GM21529 (cell line): ENCODE measurements around the gene TOMM40L.

ENCODE experiments used
- ATAC-seq: cut with Tn5 transposase; IDR thresholded peaks from one replicate; pipeline ENCODE4 v1.9.1; 2021; ENCODE audit not compliant: unreplicated experiment

TOMM40L gene

DNA sequence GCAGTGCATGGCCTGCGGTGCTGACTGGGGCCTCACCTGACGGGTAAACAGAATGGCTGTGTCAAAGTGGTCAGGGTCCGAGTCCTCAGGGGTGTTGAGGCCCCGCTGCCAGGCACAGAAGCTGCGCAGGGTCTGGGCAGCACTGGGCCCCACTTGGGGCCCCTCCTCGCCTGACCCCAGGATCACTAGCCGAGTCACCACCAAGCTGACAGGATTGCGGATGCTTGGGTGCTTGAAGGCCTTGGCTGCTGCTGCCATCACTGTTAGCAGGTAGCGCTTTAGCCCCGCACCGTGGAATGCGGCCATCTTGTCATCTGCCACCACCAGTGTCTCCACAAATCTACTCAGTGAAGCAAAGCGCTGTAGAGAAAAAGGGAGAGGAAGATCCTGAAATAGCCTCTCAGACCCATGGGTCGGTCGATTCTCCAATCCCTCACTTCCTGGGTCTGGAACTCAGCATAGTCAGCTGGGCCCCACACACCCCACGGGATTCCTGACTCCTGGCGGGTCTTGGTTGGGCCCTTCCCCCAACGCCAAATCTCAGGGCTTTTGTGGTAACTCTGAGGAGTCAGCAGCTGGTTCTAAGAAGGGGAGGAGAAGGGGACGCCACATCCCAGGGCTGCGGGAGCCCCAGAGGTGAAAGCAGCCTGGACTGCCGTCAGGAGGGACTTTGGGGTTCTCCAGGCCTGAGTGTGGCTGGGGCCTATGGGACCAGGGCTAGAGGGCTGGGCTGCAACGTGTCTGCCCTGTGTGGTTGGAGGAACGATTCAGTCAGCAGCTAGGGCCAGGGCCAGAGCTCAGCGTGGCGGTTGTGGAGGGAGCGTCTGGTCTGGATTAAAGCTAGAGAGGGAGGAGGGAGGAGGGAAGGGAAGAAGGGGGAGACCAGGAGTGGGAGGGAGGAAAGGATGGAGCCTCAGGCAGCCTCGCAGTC lies 29.1 kb upstream of the TOMM40L start:
- ATAC-seq, result no peak

DNA sequence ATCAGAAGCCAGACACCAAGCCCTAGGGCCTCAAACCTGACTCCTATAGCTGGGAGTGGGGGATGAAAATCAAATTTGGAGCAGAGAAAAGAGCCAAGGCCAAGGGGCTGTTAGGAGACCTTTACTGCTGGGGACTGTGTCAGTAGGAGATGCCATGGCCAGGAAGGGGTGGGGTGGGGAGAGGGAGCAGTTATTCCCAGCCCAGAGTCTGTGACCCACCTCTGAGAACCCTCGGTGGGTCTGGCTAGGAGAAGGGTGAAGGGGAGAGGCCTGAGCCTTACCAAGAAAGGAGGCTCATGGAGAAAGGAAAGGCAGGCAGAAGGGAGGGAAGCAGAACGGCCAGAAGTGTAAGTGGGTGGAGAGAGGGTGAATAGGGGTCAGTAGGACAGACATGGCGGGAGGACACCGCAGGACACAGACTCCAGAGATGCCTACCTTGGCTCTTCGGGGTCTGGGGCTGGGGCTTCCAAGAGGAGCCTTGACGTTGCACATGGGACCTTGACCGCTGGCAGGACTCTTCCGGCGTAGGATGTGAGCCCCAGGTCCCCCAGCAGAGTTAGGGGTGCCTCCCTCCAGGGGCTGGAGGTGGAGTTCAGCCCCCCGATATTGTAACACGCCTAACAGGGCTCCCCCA lies 28.2 kb upstream of the TOMM40L start:
- ATAC-seq, result no peak

DNA sequence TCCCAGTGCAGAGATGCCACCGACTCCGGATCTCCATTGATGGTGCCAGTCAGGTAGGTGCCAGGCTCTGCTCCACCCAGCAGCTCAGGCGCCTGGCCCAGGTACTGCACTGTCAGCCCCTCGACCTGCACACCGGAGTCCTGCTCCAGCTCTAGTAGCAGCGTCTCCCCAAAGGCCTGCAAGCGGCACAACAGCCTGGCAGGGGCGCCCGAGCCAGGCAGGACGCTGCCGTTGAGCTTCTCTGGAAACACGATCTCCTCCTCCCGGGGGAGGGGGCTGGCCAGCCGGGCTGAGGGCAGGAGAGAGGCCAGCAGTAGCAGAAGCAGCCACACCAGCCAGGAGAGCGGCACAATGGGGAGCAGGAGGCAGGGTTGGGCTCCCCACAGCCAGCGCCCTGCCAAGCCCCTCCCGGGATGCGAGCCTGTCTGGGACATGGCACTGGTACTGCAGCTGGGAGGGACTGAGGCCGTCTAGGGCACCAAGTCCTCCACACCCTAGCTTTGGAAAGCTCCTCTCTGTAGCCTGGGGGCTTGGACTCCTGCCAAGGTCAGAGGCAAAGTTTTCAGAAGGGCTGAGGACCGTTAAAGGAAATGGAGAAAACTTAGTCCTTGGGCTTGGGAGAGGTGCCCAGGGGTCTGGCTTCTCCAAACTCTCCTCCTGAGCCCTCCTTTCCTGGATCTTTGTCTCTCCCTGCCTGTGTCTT lies 27.5 kb upstream of the TOMM40L start:
- ATAC-seq, result no peak

DNA sequence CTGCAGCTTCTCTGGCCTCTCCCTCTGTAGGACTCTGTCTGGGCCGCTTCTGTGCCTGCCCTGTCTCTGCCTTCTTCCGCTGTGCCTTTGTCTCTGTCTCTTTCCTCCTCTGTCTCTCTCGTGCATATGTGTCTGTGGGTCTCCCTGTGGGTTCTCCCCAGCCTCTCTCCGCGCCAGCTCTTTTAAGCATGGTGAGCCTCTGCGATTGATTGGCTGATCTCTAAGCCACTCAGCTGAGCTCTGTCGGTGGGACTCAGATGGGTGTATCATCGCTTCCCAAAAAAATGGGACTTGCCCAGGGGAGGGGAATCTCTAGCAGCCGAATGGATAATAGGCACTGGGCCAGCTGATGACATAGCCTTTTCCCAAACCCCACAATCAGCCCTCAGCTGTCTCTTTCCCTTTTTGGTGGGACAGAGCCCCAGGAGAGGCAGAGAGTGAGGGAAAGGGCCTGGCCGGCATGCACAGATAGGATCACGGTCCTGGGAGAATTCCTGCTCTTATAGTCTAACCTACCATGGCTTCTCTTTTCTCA lies 26.9 kb upstream of the TOMM40L start, which contains the start of gene ADAMTS4:
Gene ADAMTS4, minus strand, starts transcription at position 158 of the 535 bp plus-strand sequence. CDS start 427 bp downstream, outside the sequence.
- ATAC-seq, result no peak

DNA sequence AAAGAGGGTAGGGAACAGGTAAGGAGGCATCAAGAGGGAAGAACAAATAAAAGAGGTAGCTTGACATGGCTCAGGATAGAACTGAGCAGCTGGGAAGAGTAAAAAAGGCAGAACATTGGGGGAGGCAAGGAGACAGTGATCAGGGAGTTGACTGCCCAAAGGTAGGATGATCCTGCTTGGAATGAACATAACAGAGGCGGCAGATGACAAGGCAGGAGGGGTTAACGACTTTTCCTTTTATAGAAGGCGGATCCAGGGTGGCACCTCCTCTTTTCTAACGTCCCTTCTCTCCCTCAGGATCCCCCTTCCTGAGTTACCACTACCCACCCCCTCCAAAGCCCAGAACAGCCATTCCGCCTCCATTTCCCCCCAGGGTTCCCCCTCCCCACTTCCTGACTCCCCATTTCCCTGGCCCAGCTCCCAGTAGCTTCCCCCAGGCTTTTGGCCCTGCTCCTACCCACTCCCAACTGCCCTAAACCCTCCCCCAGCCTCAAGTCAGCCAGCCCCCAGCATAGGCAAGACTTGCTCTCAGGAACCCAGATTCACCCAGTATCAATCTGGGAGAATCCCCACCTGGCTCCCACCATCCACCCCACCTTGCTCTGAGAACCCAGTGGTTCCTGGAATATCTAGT lies 26.2 kb upstream of the TOMM40L start:
- ATAC-seq, result no peak

DNA sequence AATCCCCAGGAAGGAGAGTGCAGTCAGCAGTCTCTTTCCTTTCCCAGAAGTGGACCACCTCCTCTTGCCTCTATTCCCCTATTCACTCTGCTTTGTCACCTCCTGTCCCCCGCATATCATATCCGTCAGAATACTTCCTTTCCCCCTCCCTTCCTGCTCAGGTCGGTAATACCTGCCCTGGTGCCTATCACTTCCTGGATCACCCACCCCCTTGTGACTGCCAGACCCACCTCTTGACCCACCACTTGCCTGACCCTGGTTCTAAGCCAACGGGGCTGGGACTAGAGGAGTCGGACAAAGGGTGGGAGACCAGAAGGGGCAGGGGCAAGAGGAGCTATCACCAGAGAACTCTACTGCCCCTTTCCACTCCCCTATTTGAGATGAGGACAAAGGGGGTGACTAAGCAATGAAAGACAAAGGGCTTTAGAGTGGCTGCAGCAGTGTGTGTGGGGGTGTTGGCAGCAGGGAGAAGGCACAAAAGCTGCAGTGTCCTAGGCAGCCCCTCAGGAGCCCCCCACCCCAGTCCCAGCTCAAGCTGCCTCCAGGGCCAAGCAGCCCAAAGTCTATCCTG lies 25.4 kb upstream of the TOMM40L start:
- no peak for ATAC-seq

DNA sequence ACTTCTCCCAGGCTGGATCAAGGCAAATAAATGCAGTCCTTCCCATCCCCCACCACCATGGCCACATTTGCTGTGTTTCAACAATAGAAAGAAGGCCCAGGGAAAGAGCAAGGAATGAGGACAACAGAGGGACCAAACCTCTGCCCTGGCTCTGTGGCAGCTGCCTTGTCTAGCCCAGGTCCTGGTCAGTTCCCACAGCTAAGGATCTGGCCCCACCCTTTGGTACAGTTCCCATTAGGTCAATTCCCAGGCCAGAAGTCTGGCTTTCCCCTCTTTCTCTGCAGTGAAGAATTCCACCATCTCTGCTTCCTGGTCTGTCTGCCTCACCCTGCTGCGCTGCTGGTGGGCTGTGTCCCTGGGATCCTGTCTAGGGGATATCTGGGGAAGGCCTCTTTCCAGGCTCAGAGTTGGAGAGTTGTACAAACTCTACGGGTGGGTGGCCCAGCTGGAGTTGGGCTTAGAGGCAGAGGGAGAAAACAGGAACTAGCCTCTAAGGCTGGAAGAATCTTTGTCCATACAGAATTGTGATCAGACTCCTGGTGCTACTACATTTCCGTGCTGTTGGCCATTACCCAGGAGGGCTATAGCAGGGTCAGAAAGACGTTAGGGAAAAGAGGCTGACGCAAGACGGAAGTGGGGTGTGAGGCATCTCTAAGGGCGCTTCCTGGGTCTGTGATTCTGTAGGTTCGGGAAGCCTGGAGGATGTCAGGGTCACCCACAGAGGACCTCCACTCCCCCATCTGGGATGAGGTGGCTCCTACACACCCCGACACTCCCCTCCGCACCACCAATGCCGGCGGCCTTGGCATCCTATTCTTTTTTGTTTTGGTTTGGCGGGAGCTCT lies 24.6 kb upstream of the TOMM40L start:
- no peak for ATAC-seq

DNA sequence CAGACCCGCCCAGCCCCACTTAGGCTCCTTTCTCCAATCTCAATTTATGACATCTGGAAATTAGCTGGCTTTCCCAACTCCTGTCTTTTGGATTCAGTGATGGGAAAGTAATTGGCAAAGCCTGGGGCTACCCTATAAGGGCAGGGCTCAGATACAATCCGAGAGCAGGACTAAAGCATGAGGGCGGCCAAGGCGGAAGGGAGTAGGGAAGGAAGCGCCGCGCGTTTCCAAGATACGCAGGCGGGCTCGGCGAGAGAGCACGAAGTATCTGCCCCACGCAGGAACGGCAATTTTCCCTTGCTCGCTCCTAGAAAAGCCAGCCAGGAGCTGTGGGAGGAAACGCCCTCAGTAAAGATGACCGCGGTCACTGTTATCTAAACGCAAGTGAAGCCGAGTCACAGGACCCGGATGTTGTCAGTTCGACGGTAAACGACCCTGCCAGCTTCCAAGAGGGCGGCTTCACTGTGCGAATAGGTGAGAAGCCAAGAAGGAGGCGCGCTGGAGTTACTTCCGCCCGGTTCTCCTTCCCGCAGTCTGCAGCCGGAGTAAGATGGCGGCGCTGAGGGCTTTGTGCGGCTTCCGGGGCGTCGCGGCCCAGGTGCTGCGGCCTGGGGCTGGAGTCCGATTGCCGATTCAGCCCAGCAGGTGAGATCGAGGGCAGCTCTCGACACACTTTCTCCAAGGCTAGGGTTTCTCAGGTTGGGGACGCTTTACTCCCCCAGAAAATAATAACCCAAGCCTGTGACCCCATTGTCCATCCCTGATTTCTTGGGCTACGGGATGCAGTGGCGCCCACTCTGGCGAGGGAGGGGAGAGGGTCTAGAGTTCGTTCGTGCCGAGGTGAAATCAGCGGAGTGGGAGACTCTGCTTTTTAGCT lies 23.8 kb upstream of the TOMM40L start, which contains the start of gene NDUFS2:
Gene NDUFS2, plus strand, starts transcription at position 532 of the 877 bp plus-strand sequence. Its CDS starts 19 bp downstream, at position 551.
- ATAC-seq, result peak; percentile 97

DNA sequence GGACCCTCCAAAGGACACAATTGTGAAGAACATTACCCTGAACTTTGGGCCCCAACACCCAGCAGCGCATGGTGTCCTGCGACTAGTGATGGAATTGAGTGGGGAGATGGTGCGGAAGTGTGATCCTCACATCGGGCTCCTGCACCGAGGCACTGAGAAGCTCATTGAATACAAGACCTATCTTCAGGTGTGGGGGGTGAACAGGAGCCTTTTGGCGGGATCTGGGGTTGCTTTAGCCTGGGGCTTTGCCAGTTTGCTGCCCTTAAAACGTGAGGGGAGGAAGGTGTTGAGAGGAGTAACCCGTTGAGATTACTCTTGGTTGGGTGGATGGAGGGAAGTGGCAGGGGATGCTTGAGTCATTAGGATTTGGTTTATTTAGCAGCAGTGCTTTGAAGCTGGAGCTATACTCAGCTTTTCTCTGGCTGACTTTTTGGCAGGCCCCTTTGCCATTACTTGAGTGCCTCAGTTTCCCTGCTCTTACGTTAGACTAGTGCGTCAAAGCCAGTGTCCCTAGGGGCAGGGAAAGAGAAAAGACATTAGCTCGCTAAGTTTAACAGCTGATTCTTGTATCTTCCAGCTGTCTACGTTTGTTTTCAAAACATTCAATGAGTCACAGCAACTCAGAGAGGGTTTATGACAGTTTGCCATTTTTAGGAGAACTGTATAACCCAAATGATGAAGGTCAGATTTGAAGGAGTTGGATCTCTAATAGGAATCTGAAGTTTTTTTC lies 19.3 kb upstream of the TOMM40L start:
- ATAC-seq, result no peak

DNA sequence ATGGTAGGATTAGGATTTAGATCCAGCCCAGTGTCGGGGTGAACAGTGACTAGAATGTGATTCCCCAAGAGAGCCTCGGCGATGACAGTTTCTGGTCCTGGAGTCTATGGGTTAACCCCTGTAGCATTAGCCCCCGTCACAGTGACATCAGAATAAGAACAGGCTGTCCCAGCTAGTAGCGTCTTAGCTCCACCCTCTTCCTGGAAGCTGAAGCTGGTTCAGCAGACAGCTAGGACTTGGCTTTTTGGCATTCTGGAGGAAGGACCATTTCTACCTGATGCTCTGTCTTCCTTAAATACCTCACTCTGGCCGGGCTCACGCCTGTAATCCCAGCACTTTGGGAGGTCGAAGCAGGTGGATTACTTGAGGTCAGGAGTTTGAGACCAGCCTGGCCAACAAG lies 18.7 kb upstream of the TOMM40L start:
- no peak for ATAC-seq

DNA sequence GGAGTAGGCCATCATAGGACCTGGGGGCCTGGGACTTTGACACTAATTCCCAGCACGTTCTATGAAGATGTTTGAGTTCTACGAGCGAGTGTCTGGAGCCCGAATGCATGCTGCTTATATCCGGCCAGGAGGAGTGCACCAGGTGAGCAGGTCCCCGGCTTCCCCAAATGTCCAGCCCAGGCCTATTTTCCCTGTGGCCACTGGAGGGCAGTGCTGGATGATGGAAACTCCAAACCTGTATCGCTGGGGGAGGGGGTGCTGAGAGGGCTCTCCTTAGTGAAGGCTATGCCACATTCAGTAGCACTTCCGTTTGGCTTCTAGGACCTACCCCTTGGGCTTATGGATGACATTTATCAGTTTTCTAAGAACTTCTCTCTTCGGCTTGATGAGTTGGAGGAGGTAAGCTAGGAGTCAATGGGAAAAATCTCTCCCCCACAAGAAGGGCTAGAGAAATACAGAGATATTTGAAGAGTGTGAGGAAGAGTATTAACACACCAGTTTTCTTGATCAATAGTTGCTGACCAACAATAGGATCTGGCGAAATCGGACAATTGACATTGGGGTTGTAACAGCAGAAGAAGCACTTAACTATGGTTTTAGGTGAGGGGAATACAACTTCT lies 16.0 kb upstream of the TOMM40L start:
- no peak for ATAC-seq

DNA sequence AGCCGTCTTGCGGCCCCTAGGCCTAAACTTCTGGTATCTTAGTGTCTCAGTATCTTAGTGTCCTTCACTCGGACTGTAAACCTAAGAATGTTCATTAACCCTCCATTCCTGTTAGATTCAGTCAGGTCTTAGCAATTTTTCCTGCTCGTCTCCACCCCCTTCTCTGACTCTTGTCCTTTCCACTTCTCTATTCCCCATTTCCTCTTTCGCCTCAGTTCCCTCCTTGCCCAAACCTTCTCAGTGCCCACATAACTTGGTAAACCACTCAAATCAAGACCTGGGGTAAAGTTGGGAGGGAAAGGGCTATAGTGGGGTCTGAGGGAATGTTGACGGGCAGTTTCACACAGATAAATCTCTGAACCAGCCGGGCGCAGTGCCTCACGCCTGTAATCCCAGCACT lies 11.5 kb upstream of the TOMM40L start:
- no peak for ATAC-seq

DNA sequence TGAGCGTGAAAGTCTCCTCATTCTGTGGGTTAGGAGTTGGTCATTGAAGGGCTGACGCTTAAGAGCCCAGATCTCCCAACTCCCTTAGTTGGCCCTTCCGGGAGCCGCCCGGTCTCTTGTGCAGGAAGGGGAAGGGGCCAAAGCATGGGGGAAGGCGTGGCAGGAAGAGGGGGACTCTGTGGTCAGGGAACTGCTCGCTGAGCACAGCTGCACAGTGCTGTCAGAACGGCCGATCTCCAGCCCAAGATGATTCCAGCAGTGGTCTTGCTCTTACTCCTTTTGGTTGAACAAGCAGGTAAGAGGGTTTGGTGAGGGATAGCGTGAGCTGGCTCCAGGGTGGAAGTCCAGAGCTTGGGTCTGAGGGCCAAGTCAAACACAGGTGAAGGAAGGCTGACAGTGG lies 10.8 kb upstream of the TOMM40L start, which contains the start of gene FCER1G:
Gene FCER1G, plus strand, starts transcription at position 220 of the 400 bp plus-strand sequence. Its CDS starts 27 bp downstream, at position 247.
- ATAC-seq, result no peak

DNA sequence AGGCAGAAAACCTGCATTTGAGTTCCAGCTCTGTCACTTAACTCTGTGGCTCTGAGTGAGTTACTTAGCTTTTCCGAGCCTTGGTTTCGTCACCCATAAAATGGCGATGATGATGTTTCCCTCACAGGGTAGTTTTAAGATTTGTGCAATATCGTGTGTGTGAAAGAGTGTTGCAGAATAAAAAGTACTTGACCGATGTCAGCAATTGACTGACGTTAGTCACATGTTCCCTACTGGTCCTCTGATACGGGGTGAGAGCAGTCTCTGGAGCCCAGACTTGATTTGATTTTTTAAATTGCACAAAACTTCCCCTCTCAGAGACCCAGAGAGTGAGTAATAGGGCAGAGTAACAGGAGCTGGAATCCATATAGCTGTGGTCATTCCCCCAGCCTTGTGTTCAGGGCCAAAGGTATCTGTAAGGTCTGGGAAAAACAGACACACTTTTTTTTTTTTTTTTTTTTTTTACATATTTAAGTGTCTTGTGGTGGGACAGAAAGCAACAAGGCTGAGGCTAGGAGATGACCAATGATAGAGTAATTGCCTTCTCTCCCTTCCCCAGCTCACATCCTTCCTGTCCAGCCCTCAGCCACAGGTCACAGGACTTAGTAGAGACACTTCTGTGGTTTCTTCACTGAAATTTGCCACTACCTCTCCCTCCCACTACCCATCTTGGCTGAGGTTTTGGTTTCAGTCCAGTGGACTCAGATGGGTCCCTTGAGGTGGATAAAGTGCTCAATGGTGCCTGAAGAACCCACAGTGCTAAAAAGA lies 8.7 kb upstream of the TOMM40L start:
- ATAC-seq, result peak; percentile 92

DNA sequence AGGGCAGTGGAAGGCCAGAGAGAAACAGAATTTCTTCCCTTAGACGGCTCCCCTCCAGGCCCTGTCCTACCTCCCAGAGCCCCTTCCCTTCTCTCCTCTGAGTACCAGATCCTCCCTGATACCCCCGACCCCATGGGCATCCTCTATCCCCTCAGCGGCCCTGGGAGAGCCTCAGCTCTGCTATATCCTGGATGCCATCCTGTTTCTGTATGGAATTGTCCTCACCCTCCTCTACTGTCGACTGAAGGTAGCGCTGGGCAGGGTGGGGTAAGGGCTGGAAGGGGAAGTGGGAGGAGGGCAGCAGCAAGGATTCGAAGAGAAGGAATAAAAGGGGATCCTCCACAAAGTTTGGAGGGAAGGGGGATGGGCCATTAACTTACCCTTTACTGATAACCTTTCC lies 8.0 kb upstream of the TOMM40L start:
- no peak for ATAC-seq

DNA sequence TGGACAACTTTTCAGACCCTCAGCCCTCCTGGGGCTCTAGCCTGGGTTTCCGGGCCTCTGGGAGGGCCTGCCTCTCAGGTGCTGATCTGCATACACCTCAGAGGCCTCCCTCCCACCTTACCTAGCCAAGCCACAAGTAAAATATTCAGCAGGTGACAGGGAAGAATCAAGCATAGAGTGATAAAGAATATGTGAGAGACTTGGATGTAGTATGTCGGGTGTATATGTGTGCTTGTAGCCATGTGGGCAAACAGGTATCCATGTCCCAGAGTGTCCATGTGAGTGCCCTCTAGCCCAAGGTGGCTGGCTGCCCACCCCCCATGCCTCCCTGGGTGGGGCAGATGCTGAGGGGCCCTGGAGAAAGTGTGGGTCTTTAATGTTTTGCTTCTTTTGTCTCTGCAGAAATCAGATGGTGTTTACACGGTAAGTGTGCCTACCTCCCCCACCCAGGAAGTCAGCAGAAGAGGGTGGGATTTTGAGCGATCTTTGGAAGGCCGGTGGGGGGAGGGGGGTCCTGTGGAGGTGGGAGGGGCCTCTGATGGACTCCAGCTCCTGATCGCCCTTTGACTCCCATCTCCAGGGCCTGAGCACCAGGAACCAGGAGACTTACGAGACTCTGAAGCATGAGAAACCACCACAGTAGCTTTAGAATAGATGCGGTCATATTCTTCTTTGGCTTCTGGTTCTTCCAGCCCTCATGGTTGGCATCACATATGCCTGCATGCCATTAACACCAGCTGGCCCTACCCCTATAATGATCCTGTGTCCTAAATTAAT lies 7.4 kb upstream of the TOMM40L start:
- ATAC-seq, result no peak
